ENCODE data around the gene RDM1. TPM values are rescaled to one million over a fixed set of nuclear protein-coding genes. Genes with fewer than 3 reads are reported as not detected.

Gene RDM1
- total RNA-seq, 4 donors from 2014 or later, result not detected

- Histone ChIP-seq H3K27me3 (no peaks in the 10 kb centered on the region), H3K36me3 (no peaks in the 10 kb centered on the region), H3K27ac (no peak overlapping the region), H3K4me1 (no peaks in the 10 kb centered on the region), H3K9me3 (no peaks in the 10 kb centered on the region), H3K4me3 (no peak overlapping the region)
- TF ChIP-seq EP300 (IDR thresholded peaks at IDR 0.05) (no peak), POLR2A (IDR thresholded peaks at IDR 0.05) (no peak)
- TF ChIP-seq, protein P1, sequence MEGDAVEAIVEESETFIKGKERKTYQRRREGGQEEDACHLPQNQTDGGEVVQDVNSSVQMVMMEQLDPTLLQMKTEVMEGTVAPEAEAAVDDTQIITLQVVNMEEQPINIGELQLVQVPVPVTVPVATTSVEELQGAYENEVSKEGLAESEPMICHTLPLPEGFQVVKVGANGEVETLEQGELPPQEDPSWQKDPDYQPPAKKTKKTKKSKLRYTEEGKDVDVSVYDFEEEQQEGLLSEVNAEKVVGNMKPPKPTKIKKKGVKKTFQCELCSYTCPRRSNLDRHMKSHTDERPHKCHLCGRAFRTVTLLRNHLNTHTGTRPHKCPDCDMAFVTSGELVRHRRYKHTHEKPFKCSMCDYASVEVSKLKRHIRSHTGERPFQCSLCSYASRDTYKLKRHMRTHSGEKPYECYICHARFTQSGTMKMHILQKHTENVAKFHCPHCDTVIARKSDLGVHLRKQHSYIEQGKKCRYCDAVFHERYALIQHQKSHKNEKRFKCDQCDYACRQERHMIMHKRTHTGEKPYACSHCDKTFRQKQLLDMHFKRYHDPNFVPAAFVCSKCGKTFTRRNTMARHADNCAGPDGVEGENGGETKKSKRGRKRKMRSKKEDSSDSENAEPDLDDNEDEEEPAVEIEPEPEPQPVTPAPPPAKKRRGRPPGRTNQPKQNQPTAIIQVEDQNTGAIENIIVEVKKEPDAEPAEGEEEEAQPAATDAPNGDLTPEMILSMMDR (IDR thresholded peaks at IDR 0.05), result no peak
- WGBS, 2 donors, result 62 to 71% methylated on average over 2 to 3 of the region's 3 CpGs
- DNase-seq (ENCODE audit: low spot score in 2 of 2), result no peak
Observed at GRCh38 chr17:35906926-35907637, 23.5 kb downstream of the RDM1 start.

DNA sequence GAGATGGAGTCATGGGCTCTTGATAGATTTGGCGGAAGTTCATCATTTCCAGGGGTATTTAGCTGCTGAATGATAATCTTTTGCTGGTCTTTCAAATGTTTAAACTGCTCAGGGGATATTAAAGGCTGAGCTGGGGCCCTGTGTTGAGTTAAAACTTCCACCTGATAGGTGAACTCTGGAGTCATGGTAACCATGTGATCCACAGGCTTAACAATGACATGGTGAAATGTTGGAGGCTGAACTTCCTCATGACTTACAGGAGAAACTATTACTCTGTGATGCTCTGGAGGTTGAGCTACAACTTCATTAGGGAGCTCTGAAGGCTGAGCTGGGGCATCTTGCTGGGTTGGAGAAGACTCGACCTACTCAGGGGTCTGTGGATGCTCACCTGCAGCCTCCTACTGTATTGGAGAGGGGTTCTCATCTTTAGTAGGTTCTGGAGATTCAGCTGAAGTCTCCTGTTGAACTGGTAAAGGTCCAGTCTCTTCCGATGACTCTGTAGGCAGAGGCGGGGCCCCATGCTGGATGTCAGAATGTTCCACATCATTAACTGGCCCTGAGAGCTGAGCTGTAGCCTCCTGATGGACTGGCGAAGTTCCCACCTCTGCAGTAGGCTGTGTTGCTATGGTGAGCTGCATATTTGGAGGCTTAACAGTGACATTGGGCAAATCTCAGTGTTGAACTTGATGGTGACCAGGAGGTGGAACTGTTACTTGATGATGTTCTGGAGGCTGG, 24.2 kb downstream of the RDM1 start:
- Histone ChIP-seq H3K27ac (no peak overlapping the region), H3K27me3 (no peaks in the 10 kb centered on the region), H3K9me3 (no peaks in the 10 kb centered on the region), H3K4me3 (no peak overlapping the region), H3K36me3 (no peaks in the 10 kb centered on the region), H3K4me1 (no peaks in the 10 kb centered on the region)
- no peak for DNase-seq (ENCODE audit: low spot score in 2 of 2)
- TF ChIP-seq EP300 (IDR thresholded peaks at IDR 0.05) (no peak), POLR2A (IDR thresholded peaks at IDR 0.05) (no peak)
- TF ChIP-seq, protein P1 (IDR thresholded peaks at IDR 0.05), result no peak
- WGBS, 2 donors, result 88 to 91% methylated on average over 5 of the region's 5 CpGs

GRCh38 chr17:35903451-35903850, 27.1 kb downstream of the RDM1 start:
- no peak for DNase-seq (ENCODE audit: low spot score in 2 of 2)
- H3K27ac ChIP-seq, result no peak overlapping the region
- no peaks in the 10 kb centered on the region for H3K36me3 ChIP-seq
- 92 to 94% methylated on average over 5 of the region's 5 CpGs for WGBS, 2 donors
- H3K27me3 ChIP-seq, result no peaks in the 10 kb centered on the region
- H3K4me1 ChIP-seq, result no peaks in the 10 kb centered on the region
- TF ChIP-seq EP300 (IDR thresholded peaks at IDR 0.05), result no peak
- TF ChIP-seq, protein P1 (IDR thresholded peaks at IDR 0.05), result no peak
- TF ChIP-seq POLR2A (IDR thresholded peaks at IDR 0.05), result no peak
- no peak overlapping the region for H3K4me3 ChIP-seq
- no peaks in the 10 kb centered on the region for H3K9me3 ChIP-seq

GRCh38 chr17:35901631-35902175, 28.9 kb downstream of the RDM1 start:
- TF ChIP-seq EP300 (IDR thresholded peaks at IDR 0.05), result no peak
- no peak for TF ChIP-seq POLR2A (IDR thresholded peaks at IDR 0.05)
- WGBS, 2 donors, result 90% methylated on average over 9 of the region's 9 CpGs
- no peaks in the 10 kb centered on the region for H3K27me3 ChIP-seq
- no peak overlapping the region for H3K4me3 ChIP-seq
- no peak overlapping the region for H3K27ac ChIP-seq
- no peaks in the 10 kb centered on the region for H3K4me1 ChIP-seq
- no peak for DNase-seq (ENCODE audit: low spot score in 2 of 2)
- no peaks in the 10 kb centered on the region for H3K36me3 ChIP-seq
- H3K9me3 ChIP-seq, result no peaks in the 10 kb centered on the region

GRCh38 chr17:35900708-35901480, 29.7 kb downstream of the RDM1 start:
- Histone ChIP-seq H3K27me3 (no peaks in the 10 kb centered on the region), H3K4me1 (no peaks in the 10 kb centered on the region), H3K4me3 (no peak overlapping the region), H3K9me3 (no peaks in the 10 kb centered on the region), H3K27ac (no peak overlapping the region), H3K36me3 (no peaks in the 10 kb centered on the region)
- DNase-seq (ENCODE audit: low spot score in 2 of 2), result no peak
- TF ChIP-seq EP300 (IDR thresholded peaks at IDR 0.05) (no peak), POLR2A (IDR thresholded peaks at IDR 0.05) (no peak)
- TF ChIP-seq, protein P1 (IDR thresholded peaks at IDR 0.05), result no peak
- WGBS, 2 donors, result 40 to 49% methylated on average over 11 of the region's 11 CpGs
